Measurements from ENCODE around the gene MARCHF6. TPM values are rescaled to one million over a fixed set of nuclear protein-coding genes. Genes with fewer than 3 reads are reported as not detected.
"Not testable (repeated sequence)": the region's sequence is repeated elsewhere in the genome, so short reads cannot be mapped to it uniquely, and the experiment has no call there.

MARCHF6 gene
- total RNA-seq, 1 donor from 2014 or later = 63.8 TPM

DNA sequence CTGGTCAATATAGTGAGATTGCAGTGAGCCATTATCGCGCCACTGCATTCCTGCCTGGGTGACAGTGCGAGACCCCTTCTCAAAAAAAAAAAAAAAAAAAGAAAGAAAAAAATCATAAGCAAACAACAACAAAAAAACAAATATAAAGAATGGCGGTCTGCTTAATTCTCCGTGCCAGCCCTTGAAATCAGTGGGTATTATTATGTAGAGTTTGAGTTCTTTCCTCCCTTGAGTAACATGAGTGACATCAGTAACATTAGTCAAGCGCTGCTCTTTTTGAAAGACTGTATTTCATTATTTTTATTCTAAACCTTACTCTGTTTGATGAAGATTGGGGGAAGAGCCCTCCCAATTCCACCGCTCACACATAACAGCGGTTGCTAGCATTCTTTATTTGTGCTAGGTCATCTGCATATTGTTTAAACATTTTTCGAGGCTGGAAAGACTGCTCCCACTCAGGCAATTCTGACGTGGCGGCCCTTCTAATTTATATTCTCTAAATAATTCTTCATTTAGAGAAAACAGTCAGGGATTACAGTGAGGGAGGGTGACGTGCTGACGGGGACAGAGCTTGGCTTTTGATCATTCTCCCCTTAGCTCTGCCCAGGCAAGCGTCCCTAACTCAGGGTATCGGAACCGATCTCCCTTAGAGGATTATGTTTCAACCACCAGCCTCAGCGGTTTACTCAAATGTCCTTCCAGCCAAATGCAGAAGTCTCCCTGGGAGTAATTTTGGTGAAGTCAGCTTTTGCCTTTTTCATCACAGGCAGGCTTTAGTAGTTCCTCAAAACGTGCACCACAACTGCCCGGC is 860 bp upstream of the MARCHF6 start:
- no peak for DNase-seq

- DNase-seq = peak; percentile 60
Observed at GRCh38 chr5:10354048-10354872, 765 bp downstream of the MARCHF6 start.

GRCh38 chr5:10355071-10355889 is 1.8 kb downstream of the MARCHF6 start:
- peak; percentile 53 for DNase-seq

- DNase-seq = no peak
Observed at GRCh38 chr5:10358999-10359398, 5.5 kb downstream of the MARCHF6 start.

DNA sequence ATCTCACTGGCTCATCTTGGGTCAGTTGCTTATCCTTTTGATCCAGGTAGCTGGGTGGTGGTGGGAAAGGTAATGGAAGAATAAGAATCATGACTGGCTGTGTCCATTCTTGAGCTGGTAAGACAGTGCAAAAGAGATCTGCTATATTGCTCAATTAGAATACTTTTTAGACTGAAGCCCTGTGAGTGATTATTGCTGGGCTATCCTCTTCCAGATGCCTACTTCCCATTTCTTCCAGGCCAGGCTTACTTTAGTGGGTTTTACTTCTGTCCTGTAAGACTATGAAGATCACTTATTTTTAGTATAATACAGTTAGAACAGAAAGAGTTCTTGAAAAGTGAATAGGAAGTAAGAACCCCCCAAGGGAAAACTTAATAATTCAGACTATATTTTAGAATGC is 7.2 kb downstream of the MARCHF6 start:
- no peak for DNase-seq

- DNase-seq = no peak
Observed at GRCh38 chr5:10363519-10364185, 10.2 kb downstream of the MARCHF6 start.

- DNase-seq = peak; percentile 7
Observed at GRCh38 chr5:10364186-10364689, 10.7 kb downstream of the MARCHF6 start.

GRCh38 chr5:10365782-10366181 is 12.3 kb downstream of the MARCHF6 start:
- DNase-seq = no peak

GRCh38 chr5:10366310-10367272 is 13.1 kb downstream of the MARCHF6 start:
- DNase-seq = peak; percentile 20

DNA sequence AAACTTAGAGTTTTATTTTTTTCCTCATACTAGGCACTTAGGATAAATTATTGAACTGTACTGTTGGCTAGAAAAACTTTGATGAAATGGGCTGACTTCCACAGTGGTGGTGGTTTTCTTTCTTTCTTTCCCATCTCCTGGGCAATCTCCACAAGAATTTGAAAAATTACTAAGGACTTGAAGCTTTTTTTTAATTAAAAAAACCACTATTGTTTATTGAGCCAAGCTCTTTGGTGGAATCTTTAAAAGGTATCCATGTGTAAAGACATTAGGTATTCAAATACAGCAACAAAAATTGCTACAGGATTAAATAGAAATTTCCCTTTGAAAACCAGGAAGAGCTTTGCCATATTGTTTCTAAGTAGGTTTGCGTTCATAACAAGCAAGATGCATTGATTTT is 14.1 kb downstream of the MARCHF6 start:
- no peak for DNase-seq

GRCh38 chr5:10370931-10371330 is 17.4 kb downstream of the MARCHF6 start:
- DNase-seq = no peak

DNA sequence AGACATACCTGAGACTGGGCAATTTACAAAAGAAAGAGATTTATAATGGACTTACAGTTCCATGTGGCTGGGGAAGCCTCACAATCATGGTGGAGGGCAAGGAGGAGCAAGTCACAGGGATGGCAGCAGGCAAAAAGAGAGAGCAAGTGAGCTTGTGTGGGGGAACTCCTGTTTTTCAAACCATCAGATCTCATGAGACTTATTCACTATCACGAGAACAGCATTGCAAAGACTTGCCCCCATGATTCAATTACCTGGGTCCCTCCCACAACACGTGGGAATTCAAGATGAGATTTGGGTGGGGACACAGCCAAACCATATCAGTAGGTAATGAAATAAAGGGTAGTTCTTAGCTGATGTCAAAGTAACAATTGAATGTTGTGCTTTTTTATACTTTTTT is 17.9 kb downstream of the MARCHF6 start:
- DNase-seq = not testable (repeated sequence)

DNA sequence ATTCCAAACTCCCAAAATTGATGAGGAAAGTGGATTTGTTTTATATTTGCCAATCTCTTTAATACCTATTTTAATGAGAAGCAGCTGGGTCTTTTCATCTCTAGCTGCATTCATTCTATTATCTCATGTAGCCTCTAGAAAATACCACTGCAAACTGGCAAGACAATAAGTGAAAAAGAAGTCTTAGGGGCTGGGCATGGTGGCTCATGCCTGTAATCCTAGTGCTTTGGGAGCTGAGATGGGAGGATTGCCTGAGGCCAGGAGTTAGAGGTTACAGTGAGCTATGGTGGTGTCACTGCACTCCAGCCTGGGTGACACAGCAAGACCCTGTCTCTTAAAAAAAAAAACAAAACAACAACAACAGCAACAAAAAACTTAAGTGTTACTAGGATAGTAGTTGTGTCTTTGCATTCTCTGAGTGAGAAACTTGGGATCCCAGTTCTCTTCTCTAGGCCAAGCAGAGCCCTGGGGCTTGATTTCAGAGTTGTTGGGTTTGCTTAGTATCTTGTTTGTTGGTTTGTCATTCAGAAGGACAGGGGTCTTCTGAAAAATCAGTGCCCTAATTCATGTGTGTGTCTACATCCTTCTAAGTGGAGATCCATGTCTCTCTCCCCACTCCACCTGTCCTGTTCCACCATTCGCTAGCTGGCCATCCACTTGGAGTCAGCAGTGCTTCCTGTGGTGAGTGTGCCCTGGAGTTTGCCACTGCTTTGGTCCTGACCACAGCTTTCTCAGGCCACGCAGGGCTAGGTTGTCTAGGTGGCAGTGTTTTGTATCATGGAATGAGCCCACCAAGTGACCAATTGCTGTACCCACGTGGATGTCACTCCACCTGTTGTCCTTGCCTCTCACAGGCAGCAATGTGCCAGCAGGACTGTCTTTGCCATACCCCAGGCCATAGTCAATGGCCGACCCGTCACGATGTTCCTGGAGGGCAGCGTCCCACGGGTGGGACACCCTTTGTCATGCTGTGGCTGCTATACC is 19.5 kb downstream of the MARCHF6 start:
- DNase-seq = no peak

DNA sequence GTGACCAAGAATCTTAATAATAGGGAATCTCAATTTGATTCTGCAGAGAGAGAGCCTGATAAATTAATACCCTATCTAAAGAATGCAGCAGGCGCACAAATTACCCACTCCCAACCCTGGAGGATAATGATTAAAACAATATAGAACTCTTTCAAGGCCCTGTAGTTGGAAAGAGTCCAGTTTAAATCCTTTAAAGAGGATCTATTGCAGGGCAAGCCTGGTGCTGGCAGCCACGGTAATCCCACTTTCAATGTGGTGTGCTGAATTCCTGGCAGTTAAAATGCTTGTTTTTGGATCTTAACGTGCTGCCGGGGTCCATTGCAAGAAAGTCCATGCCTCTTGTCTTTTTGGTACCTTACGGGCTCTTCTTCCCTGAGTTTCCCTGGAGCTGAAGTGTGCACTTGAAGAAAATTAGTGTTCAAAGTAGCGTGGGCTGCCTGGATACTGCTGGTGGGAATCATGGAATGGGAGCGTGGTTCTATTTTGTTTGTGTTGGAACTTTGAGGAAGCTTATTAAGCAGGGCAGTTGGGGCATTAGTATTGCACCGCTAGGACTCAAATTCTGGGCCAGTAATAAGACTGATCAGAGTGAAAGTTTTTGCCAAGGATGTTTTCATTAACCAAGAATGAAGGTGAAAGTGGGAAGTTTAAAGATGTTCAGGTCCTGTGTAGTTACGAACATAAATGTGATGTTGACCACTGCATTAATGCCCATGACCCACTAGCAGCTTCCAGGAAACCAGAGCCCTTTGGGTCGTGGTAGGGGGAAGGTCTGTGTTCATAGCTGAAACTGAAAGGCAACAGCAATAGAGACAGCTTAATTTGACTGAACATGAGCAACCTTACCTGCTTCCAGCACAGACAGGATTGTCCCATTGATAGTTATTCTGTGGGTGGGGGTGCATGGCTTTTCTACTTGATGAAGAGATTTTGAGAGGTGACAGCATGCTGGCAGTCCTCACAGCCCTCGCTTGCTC is 20.8 kb downstream of the MARCHF6 start:
- no peak for DNase-seq

- DNase-seq = not testable (repeated sequence)
Observed at GRCh38 chr5:10375146-10375545, 21.7 kb downstream of the MARCHF6 start.

DNA sequence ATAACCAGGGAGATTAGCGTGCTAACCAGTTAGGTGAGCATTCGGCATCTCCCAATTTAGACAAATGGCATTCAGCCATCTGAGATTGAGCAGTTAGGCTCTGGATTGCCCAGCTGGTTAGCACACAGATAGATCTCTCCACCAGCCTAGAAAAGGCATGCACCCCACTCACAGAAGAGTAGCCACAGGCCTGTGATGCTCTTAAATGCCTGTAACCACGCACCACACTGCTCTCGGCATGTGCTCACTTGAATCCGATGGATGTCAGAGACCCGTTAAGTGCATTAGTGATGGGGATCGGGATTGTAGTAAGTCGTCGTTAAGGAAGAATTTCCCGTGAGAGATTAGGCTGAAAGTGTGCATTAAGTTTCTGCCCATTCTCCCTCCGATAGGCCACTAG is 23.0 kb downstream of the MARCHF6 start:
- no peak for DNase-seq

GRCh38 chr5:10377081-10377480 is 23.6 kb downstream of the MARCHF6 start:
- DNase-seq = no peak

DNA sequence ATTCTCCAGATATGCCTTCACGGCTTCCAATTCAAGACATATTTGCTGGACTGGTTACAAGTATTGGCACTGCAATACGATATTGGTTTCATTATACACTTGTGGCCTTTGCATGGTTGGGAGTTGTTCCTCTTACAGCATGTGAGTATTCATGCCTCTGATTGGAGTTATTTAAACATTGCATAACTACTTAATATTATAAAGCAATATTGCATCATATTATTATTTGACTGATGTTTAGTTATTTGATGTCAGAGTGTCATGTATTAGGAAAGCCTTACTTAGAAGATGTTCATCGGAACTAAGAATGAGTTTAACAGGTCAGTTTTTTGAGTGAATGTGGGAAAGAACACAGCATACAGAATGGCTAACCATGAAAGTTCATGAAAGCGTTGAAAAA is 28.3 kb downstream of the MARCHF6 start:
- no peak for DNase-seq
